WI38 (cell line): ENCODE results near the gene XYLT2.
"Not testable (repeated sequence)": the region's sequence is repeated elsewhere in the genome, so short reads cannot be mapped to it uniquely, and the experiment has no call there.

Experiments
- H3K4me3 ChIP-seq: 2 replicates; pipeline ENCODE4 v1.5.1; 2011; ENCODE audit warnings: low read depth, mild to moderate bottlenecking, control low read depth, low read length
- TF ChIP-seq, protein P1 (sequence below): IDR thresholded peaks from 2 replicates; pipeline ENCODE4 v1.5.1; 2012; ENCODE audit warnings: low read depth, mild to moderate bottlenecking, control low read depth, low read length

XYLT2 gene

DNA sequence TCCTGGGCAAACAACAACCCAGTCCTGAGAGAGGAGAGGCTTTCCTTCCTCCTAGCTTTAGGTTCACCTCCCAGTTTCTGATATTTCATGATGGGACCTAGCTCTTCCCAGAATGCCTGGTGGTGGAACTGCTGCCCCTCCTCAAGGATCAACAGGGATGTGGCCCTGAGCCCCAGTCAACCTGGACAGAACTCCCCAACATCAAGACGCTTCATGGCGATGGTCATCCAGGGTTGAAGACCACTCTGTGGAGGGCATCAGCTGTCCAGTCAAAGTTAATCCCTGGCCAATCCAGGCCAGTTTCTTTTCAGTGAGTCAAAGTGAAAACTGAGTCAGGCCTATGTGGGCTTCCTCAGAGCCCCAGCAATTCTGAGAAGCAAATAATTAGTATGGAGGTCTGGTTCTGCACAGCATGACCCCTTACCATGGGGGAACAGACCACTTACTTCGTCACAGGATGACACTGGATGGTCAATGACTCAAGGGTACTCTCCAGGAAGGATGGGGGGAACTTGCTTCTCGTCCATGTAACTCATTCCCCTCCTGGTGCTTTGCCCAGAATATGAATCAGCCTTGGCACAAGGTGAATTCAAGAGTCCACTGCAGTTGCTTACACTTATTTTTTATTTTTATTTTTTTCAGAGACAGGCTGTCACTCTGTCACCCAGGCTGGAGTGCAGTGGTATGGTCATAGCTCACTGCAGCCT lies 14.7 kb upstream of the XYLT2 start:
- no peak overlapping the region for H3K4me3 ChIP-seq
- TF ChIP-seq, protein P1, sequence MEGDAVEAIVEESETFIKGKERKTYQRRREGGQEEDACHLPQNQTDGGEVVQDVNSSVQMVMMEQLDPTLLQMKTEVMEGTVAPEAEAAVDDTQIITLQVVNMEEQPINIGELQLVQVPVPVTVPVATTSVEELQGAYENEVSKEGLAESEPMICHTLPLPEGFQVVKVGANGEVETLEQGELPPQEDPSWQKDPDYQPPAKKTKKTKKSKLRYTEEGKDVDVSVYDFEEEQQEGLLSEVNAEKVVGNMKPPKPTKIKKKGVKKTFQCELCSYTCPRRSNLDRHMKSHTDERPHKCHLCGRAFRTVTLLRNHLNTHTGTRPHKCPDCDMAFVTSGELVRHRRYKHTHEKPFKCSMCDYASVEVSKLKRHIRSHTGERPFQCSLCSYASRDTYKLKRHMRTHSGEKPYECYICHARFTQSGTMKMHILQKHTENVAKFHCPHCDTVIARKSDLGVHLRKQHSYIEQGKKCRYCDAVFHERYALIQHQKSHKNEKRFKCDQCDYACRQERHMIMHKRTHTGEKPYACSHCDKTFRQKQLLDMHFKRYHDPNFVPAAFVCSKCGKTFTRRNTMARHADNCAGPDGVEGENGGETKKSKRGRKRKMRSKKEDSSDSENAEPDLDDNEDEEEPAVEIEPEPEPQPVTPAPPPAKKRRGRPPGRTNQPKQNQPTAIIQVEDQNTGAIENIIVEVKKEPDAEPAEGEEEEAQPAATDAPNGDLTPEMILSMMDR: no peak

DNA sequence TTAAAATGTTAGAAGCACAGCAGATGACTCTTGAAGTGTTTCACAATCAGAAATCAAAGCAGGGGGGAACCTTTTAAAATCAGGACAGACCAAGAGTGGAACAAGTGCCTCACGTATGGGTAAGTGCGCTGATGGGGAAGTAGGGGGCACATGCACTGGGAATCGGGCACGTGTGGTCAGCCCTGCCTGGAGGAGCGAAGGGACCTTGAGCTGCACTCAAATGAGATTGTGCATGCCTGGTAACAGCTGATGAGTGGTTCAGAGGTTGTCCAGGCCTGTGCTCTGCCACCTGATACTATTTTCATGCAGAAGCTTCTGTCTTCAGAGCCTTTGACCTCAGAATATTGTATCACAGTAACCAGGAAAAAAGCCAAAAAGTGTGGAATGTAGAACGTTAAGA lies 13.7 kb upstream of the XYLT2 start:
- no peak overlapping the region for H3K4me3 ChIP-seq
- TF ChIP-seq, protein P1: no peak

DNA sequence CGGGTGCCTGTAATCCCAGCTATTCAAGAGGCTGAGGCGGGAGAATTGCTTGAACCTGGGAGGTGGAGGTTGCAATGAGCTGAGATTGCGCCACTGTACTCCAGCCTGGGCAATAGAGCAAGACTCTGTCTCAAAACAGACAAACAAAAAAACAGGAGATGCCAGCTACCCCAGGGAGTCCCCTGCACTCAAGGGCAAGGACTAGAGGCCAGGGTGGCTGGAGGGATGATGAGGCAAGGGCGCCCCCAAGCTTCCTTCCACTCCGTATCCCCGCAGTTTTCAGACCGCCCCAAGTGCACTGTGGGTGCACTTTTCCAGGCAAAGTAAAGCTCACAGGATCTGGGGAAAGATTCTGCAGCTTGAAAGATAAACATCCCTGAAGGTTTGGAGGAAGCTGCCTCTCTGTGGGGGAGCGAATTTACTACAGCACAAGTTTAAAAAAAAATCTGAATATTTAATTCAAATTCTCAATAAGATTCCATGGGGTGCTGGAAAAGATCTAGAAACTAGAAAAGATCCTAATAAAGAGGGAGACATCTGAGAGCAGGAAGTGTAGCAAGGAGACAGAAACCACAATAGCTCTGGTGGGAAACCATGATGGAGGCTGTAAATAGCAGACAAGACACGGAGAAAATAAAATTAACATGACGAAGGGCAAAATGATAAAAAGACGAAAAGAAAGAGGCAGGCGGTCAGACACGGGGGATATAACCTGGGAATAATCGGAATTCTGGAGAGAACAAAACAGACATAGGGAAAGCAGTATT lies 12.5 kb upstream of the XYLT2 start:
- H3K4me3 ChIP-seq: not testable (repeated sequence)

DNA sequence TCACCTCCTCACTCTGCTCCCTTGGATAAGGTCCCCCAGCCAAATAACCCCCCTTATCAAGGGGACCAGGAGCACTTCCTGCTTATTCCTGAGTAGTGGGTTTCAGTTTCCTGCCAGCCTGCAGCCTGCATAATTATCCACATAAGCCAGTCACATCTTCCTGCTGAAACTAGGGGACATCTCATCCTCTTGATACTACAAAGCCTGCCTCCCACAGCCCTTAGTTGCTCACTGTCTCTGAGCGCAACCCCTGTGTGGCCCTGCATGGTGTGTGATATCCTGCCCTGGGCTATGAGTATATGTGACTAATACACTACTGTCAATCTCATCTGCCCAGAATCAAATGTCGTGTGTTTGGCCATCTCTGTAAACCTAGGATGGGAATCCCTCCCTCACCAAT lies 8.0 kb upstream of the XYLT2 start:
- TF ChIP-seq, protein P1: no peak
- no peak overlapping the region for H3K4me3 ChIP-seq

DNA sequence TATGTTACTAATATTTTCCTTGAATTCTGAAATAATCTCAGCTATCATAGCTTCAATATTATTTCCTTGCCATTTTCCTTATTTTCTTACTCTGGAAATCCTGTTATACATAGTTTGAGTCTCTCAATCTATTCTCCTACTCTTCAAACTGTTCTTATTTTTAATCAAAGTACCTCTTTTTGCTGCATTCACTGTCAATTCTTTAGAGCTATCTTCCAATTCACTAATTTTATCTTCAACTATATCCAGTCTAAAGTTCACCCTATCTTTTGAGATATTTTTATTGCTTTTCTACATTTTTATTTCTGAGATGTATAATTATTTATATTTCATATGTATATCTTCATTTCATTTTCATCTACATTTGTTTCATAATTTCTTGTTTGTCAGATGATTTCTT lies 7.3 kb upstream of the XYLT2 start:
- no peak overlapping the region for H3K4me3 ChIP-seq
- TF ChIP-seq, protein P1: no peak

DNA sequence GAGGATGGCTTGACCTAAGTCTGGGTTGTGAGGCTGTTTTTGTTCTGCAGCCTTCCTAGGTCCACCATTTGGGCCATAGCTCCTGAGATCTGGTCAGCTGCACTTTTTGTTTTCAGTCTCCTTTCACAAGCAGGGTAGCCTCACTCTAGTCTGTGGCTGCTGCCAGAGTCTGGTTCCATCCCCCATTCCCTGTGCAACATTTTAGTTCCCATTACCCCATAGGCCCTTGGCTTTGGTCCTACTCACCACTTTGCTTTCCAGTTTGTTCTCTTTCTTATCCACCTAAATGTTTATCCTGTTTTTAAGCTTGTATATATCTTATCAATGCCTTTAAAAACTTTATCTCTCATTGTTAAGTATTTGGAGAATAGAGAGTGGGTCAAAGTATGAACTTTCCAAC lies 6.5 kb upstream of the XYLT2 start:
- TF ChIP-seq, protein P1: no peak

DNA sequence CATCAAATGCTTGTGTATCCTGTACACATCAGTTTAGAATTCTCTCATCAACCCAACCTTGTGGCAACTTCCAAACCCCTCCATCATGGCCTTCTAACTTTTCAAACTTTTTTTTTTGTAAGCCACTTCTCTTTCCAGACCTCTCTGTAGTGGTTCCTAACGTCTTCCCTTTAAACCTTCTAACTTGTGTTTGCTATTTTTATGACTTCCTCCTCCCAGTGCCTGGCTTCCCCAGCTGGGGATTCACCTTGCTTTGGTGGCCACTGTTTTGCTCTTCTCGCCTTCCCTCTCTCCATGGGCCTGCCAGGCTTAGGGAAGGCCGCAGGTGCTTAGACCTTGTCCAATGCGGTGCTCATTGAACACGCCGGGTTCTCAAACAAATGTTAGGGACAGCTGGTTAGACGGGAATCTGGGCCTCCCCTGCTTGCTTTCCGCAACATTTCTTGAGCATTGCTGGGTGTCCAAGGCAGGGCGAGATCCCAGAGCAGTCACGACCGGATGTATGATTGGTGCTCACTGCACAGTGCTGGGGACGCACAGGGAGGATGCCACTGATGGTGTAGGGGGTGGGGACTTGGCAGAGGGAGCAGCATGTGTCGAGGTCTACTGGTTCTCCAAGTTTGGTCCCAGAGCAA lies 1.1 kb upstream of the XYLT2 start:
- no peak overlapping the region for H3K4me3 ChIP-seq
- TF ChIP-seq, protein P1: no peak

More for the DNA sequence above, 6.5 kb upstream of the XYLT2 start:
- no peak overlapping the region for H3K4me3 ChIP-seq
